ENCODE results near the gene PRKAR1A.

The PRKAR1A gene

GRCh38 chr17:68495081-68495480 is 17.1 kb upstream of the PRKAR1A start:
- Mint-ChIP-seq H3K4me3 (no peak overlapping the region), H3K4me1 (peaks cover 20% of the 10 kb centered on the region), H3K36me3 (ENCODE audit: low read depth) (no peaks in the 10 kb centered on the region), H3K9me3 (peaks cover 6% of the 10 kb centered on the region), H3K27ac (no peak overlapping the region), H3K27me3 (ENCODE audit: low read depth, poor library complexity) (peaks cover 15% of the 10 kb centered on the region)
- no peak for DNase-seq
- TF ChIP-seq, protein P1, sequence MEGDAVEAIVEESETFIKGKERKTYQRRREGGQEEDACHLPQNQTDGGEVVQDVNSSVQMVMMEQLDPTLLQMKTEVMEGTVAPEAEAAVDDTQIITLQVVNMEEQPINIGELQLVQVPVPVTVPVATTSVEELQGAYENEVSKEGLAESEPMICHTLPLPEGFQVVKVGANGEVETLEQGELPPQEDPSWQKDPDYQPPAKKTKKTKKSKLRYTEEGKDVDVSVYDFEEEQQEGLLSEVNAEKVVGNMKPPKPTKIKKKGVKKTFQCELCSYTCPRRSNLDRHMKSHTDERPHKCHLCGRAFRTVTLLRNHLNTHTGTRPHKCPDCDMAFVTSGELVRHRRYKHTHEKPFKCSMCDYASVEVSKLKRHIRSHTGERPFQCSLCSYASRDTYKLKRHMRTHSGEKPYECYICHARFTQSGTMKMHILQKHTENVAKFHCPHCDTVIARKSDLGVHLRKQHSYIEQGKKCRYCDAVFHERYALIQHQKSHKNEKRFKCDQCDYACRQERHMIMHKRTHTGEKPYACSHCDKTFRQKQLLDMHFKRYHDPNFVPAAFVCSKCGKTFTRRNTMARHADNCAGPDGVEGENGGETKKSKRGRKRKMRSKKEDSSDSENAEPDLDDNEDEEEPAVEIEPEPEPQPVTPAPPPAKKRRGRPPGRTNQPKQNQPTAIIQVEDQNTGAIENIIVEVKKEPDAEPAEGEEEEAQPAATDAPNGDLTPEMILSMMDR (IDR thresholded peaks at IDR 0.05), result no peak

- TF ChIP-seq, protein P1 (IDR thresholded peaks at IDR 0.05), result no peak
- no peaks in the 10 kb centered on the region for H3K36me3 Mint-ChIP-seq (ENCODE audit: low read depth)
- peaks cover 7% of the 10 kb centered on the region for H3K27me3 Mint-ChIP-seq (ENCODE audit: low read depth, poor library complexity)
- H3K4me1 Mint-ChIP-seq, result no peaks in the 10 kb centered on the region
- DNase-seq, result no peak
- H3K4me3 Mint-ChIP-seq, result no peak overlapping the region
- no peak overlapping the region for H3K27ac Mint-ChIP-seq
- peaks cover 6% of the 10 kb centered on the region for H3K9me3 Mint-ChIP-seq
Observed at GRCh38 chr17:68497885-68498319, 14.3 kb upstream of the PRKAR1A start.

DNA sequence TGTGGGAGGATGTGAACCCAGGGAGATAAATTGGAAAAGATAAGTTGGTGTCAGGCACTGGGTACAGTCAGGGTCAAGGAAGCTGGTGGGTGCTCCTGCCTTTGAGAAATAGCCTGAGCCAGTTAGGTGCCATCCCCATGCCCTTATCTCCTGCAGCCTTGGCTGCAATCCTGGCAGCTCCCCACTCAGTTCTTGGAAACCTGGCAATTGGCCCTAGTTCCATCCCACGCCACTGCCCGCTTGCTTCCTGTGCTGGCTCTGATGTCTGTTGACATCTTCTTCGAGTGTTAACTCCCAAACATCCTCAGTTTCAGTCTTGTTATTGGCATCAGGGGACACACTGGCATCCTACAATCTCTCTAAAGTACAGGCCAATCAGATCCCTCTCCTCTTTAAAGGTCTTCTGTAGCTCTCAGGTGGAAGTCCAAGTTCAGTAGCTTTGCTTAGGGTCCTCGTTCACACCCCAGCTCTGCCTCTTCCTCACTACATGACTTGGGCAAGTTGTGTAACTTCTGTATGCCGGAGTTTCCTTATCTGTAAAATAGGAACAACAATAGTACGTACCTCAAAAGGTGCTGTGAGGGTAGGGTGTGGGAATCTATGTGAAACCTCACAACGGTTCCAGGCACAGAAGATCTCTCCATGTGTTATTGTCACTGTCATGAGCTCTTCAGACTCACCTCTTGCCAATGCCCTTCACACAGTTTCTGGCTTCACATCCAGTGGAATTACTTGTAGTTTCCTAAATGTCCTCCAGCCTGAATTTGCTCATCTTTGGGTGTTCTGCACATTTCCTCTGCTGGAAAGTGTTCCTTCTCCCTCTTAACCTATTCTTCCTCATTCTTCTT is 13.5 kb upstream of the PRKAR1A start:
- Mint-ChIP-seq H3K27me3 (ENCODE audit: low read depth, poor library complexity) (peaks cover 10% of the 10 kb centered on the region), H3K4me1 (no peaks in the 10 kb centered on the region), H3K36me3 (ENCODE audit: low read depth) (no peaks in the 10 kb centered on the region), H3K27ac (no peak overlapping the region), H3K9me3 (peaks cover 11% of the 10 kb centered on the region), H3K4me3 (no peak overlapping the region)
- no peak for DNase-seq
- TF ChIP-seq, protein P1 (IDR thresholded peaks at IDR 0.05), result no peak

- Mint-ChIP-seq H3K27me3 (ENCODE audit: low read depth, poor library complexity) (peaks cover 13% of the 10 kb centered on the region), H3K9me3 (peaks cover 14% of the 10 kb centered on the region), H3K4me3 (no peak overlapping the region), H3K27ac (no peak overlapping the region), H3K36me3 (ENCODE audit: low read depth) (no peaks in the 10 kb centered on the region), H3K4me1 (no peaks in the 10 kb centered on the region)
- TF ChIP-seq, protein P1 (IDR thresholded peaks at IDR 0.05), result no peak
- no peak for DNase-seq
Observed at GRCh38 chr17:68499587-68499986, 12.6 kb upstream of the PRKAR1A start.

DNA sequence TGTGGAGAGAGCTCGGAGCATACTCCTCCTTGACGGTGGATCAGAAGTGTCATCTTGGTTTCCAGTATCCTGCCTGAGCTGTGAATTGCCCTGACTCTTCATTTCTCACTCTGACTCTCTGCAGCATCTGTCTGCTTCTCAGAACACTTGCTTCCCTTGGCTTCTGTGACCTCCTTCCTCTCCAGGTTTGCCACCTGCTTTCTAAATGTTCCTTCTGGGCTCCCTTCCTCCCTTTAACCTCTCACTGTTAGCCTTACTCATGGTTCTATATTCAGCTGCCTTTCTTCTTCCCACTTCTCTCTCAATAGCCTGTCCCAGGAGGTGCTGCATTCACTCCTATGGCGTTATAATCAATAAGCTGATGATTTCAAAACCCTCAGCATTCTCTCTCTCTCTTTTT is 11.2 kb upstream of the PRKAR1A start:
- TF ChIP-seq, protein P1 (IDR thresholded peaks at IDR 0.05), result no peak
- Mint-ChIP-seq H3K27ac (no peak overlapping the region), H3K9me3 (peaks cover 12% of the 10 kb centered on the region)

DNA sequence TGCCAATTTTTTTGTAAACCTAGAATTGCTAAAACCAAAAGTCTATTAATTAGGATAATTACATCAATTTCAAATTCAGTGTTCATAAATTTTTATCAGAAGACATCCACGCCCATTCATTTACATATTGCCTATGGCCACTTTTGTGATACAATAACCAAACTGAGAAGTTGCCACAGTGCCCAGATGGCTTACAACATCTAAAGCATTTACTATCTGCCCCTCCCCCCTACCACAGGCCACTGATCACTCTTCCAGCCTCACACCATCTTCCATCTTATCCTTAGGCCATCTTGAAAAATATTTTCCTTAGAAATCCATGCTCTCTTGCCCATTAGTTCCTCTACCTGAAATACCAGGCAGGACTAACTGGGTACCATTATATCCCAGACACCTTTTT is 6.3 kb upstream of the PRKAR1A start:
- Mint-ChIP-seq H3K4me3 (no peak overlapping the region), H3K27ac (no peak overlapping the region), H3K9me3 (peaks cover 8% of the 10 kb centered on the region), H3K27me3 (ENCODE audit: low read depth, poor library complexity) (peaks cover 19% of the 10 kb centered on the region), H3K4me1 (peaks cover 37% of the 10 kb centered on the region), H3K36me3 (ENCODE audit: low read depth) (no peaks in the 10 kb centered on the region)
- no peak for DNase-seq
- TF ChIP-seq, protein P1 (IDR thresholded peaks at IDR 0.05), result no peak

More for the DNA sequence above, 11.2 kb upstream of the PRKAR1A start:
- DNase-seq, result no peak
- Mint-ChIP-seq H3K4me3 (no peak overlapping the region), H3K36me3 (ENCODE audit: low read depth) (no peaks in the 10 kb centered on the region), H3K27me3 (ENCODE audit: low read depth, poor library complexity) (peaks cover 22% of the 10 kb centered on the region), H3K4me1 (peaks cover 4% of the 10 kb centered on the region)
